Endothelial cell of hepatic sinusoid (primary cell): Measurements from ENCODE around the gene ANKRD55.
"Not testable (repeated sequence)": the region's sequence is repeated elsewhere in the genome, so short reads cannot be mapped to it uniquely, and the experiment has no call there.

ENCODE experiments used
- in situ Hi-C: cut with HindIII; loops from 2 replicates; pipeline ENCODE4 v1.10.0; 2017; ENCODE audit warnings: low sequenced_read_pairs

ANKRD55 gene

DNA sequence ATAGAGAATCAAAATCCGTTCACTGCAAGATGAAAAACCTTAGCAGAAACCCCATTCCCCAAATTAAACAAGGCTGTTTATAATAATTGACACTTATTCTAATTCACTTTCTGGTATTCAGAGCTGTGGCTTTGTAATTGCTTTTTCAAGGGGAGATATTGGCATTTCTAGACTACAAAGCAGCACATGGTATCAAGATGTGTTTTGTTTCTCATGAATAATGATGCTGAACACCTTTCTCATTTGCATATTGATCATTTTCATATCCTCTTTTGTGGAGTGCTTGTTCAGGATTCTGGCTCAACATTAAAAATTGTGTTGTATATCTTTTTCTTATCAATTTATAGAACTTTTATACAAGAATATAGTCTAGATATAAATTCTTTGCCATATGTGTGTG, 22.4 kb upstream of the ANKRD55 start:
- in situ Hi-C loops = no loop called here

DNA sequence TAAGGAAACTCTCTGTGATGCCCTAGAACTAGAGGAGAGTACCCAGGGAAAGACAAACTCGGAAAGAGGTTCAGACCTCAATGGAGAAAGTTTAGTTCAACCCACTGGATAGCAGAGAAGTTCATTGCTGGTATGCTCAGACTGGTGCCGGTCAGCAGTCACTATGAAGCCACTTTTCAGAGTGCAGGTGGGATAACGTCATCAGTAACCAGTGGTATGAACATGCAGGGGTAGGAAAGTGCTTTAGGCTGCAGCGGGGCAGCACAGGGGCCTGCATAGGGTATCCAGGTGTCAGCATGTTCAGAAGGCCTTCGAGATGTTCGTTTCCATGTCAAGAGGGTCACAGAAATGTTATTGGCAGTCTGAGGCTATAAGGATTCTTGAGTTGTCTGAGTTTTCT, 20.8 kb upstream of the ANKRD55 start:
- in situ Hi-C loops = no loop called here

- in situ Hi-C loops = no loop called here
These were observed 20.0 kb upstream of the ANKRD55 start for GRCh38 chr5:56253126-56253525.

- in situ Hi-C loops = no loop called here
These were observed 18.9 kb upstream of the ANKRD55 start for GRCh38 chr5:56251918-56252553.

GRCh38 chr5:56251440-56251839, 18.3 kb upstream of the ANKRD55 start:
- in situ Hi-C loops = no loop called here

- in situ Hi-C loops = no loop called here
These were observed 16.9 kb upstream of the ANKRD55 start for GRCh38 chr5:56250011-56250410.

- in situ Hi-C loops = not testable (repeated sequence)
These were observed 16.0 kb upstream of the ANKRD55 start for GRCh38 chr5:56249085-56249484.

DNA sequence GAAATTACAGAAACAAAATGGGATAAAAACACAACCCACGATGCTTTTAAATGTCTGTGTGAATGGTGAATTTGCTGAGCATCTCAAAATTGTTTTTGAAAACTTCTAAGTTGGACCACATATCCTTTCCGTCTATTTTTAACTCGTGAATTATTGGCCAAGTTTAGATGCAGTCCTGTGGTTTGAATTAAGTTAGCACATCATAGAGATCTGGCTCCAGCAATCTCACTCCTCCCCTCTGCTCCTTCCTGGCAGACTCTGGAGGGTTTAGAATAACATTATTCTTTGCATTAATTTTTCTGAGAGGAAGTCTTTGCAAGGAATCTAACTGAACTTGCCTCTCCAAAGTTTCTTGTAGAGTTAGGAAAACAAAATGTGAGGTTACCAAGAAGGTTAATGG, 14.5 kb upstream of the ANKRD55 start:
- in situ Hi-C loops = no loop called here

GRCh38 chr5:56246769-56247168, 13.6 kb upstream of the ANKRD55 start:
- in situ Hi-C loops = no loop called here

GRCh38 chr5:56245481-56245880, 12.4 kb upstream of the ANKRD55 start:
- in situ Hi-C loops = no loop called here

DNA sequence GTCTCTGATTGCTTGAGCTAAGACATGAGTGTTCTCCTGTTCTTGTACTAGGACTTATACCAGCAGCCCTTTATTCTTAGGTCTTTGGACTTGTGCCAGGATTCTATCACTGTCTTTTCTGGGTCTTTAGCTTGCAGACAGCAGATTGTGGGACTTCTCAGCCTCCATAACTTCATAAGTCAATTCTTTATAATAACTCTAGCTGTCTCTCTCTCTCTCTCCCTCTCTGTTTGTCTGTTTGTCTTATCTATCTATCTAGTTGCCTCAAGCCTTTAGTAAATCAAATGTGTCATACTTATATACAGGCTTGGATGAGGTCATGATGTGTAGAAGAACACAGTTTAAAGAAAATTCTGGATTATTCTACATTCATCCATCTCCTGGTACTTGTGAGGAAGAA, 11.5 kb upstream of the ANKRD55 start:
- in situ Hi-C loops = no loop called here

GRCh38 chr5:56242271-56242670, 9.1 kb upstream of the ANKRD55 start:
- in situ Hi-C loops = not testable (repeated sequence)

DNA sequence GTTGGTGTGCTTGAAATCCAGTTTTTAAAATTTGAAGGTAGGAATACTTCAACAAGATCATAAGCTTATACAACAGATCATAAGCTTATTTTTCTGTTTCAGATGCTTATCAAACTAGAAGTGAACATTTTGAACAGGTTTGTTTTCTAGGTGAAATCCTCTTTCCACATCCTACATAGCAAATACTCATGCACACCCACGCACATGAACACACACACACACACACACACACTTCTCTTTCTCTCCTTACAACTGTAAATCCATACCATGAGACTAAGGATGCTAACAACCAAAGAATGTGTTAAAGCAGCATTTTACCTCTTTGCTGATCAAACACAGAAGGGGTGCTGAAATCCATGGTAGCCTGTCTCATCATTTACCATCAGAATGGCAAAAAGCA, 592 bp downstream of the ANKRD55 start:
- in situ Hi-C loops = no loop called here

DNA sequence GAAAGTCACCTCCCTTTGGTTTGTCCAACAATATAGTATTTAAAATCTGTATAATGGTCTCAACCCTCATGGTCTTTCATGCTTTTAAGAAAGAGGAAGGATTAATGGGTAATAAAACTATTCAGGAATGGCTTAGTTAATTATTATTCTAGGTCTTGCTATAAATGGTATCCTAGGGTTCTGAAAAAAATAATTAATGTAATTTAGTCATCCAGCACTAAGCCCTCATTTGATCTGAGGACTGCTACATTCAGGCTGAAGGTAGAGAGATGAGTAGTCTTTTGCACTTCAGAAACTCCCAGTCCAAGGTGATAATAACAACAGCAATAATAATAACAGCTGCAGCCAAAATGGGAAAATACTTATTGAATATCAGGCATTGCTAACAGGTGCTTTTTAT, 2.6 kb downstream of the ANKRD55 start:
- in situ Hi-C loops = no loop called here

- in situ Hi-C loops = no loop called here
These were observed 4.0 kb downstream of the ANKRD55 start for GRCh38 chr5:56229111-56229510.

DNA sequence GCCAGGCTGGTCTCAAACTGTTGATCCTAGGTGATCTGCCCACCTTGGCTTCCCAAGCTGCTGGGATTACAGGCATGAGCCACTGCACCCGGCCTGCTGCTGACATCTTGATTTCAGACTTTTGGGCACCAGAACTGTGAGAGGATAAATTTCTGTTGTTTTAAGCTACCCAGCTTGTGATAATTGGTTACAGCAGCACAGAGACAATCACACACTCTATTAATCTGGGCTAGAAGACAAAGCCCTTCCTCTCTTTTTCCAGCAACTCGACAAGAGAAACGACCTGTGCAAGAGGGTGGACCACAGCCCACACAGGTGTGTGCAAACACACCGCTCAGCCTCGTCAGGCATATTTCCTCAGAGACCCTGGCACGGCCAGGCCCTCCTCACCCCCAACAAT, 4.5 kb downstream of the ANKRD55 start:
- in situ Hi-C loops = no loop called here

- in situ Hi-C loops = no loop called here
These were observed 5.4 kb downstream of the ANKRD55 start for GRCh38 chr5:56227691-56228090.

DNA sequence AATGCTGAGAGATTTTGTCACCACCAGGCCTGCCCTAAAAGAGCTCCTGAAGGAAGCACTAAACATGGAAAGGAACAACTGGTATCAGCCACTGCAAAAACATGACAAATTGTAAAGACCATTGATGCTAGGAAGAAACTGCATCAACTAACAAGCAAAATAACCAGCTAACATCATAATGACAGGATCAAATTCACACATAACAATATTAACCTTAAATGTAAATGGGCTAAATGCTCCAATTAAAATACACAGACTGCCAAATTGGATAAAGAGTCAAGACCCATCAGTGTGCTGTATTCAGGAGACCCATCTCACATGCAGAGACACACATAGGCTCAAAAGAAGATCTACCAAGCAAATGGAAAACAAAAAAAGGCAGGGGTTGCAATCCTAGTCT, 9.8 kb downstream of the ANKRD55 start:
- in situ Hi-C loops = not testable (repeated sequence)

GRCh38 chr5:56221601-56222000, 11.5 kb downstream of the ANKRD55 start:
- in situ Hi-C loops = not testable (repeated sequence)

- in situ Hi-C loops = no loop called here
These were observed 17.9 kb downstream of the ANKRD55 start for GRCh38 chr5:56215019-56215830.

DNA sequence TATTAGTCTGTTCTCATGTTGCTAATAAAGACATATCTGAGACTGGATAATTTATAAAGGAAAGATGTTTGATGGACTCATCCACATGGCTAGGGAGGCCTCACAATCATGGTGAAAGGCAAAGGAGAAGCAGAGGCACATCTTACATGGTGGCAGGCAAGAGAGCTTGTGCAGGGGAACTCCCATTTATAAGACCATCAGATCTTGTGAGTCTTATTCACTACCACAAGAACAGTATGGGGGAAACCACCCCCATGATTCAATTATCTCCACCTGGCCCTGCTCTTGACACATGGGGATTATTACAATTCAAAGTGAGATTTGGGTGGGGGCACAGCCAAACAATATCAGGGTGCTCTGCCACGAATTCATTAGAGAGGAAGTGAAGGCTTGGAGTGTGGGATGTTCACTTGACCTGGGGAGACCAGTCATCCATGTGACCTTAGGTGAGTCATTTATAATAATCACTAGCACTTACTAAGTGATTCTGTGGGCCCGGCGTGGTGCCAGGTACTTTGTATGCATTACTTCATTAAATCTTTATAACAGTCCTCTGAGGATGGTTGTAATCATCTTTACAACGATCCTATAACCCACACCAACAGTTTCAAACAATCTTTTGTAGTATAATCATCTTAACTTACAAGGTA, 19.1 kb downstream of the ANKRD55 start:
- in situ Hi-C loops = not testable (repeated sequence)
